DND-41 (cell line): ENCODE results near the gene FGFR2.

ENCODE experiments used
- CTCF ChIP-seq: IDR thresholded peaks from 2 replicates; pipeline ENCODE4 v1.5.1; 2012; ENCODE audit warnings: borderline replicate concordance, low read length, moderate library complexity, mild to moderate bottlenecking; ENCODE audit not compliant: poor library complexity, severe bottlenecking; ENCODE audit errors: extremely low read depth
- EZH2 ChIP-seq: IDR thresholded peaks from 3 replicates; pipeline ENCODE4 v1.6.1; 2012; ENCODE audit warnings: borderline replicate concordance, low read depth, mild to moderate bottlenecking, moderate library complexity, low read length, inconsistent platforms; ENCODE audit not compliant: severe bottlenecking

DNA sequence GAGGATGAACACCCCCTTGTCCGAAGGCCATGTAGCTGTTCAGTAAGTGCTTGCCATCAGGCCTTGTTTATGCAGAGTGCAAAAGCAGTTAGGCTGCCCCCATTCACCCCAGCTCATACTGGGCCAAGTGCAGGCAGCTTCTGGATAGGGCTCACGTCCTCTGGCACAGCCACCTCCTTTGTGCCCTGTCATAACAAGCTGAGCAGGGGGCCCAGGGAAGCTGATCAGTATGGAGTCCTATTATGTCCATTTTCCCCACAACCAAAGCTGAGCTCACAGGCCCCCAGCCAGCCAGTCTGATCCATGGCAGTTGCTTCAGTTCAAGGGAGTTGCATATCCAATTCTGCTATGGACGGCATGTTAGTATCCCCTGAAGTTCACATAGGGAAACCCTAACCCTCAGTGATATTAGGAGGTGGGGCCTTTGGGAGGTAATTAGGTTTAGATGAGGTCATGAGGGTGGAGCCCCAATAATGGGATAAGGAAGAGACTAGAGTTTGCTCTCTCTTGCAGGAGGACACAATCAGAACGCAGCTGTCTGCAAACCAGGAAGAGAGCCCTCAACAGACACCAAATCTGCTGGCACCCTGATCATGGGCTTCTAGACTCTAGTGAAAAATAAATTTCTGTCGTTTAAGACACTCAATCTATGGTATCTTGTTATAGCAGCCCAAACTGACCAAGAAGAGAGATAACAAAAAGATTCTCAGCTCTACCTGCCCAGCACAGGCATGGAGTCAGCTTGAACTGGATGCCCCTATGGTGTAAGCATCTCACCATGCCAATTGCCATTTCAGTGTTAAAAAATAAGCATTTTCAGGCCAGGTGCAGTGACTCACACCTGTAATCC, 155.9 kb downstream of the FGFR2 start:
- TF ChIP-seq CTCF (no peak), EZH2 (no peak)
